HCT116 (cell line): ENCODE measurements around the gene CDC42SE2. TPM values are rescaled to one million over a fixed set of nuclear protein-coding genes. Genes with fewer than 3 reads are reported as not detected.

Experiments used
- ATAC-seq: fragments of 200-7000 bp; cut with Tn5 transposase; 2 replicates; pipeline ENCODE4 v1.9.1; 2020; ENCODE audit warnings: mild to moderate bottlenecking, moderate library complexity
- BruUV-seq: library from RNA; stranded (reverse); fragments of 400-500 nt; replicated peaks from 2 replicates; lab custom pipeline; 2021; lab: Mats Ljungman, UMichigan
- CTCF ChIA-PET: fragments of 300-600 bp; sonication (Branson Sonifier 250); formaldehyde crosslinking; loops from one replicate; lab custom pipeline; 2021; ENCODE audit warnings: antibody characterized with exemption; lab: Charles Lee
- POLR2A ChIA-PET: fragments of 300-600, 350-600 bp; sonication (Branson Sonifier 250); formaldehyde crosslinking; loops from one replicate; lab custom pipeline; 2021; ENCODE audit warnings: antibody characterized with exemption; lab: Charles Lee
- RAD21 ChIA-PET, 2 experiments: fragments of 300-600 bp; sonication (Branson Sonifier 250); formaldehyde crosslinking; loops; one replicate each; lab custom pipeline; 2023; ENCODE audit warnings: low total read pairs in 2 of 2; ENCODE audit not compliant: uncharacterized antibody in 2 of 2, unreplicated experiment in 2 of 2, low non-redundant PET in 1 of 2; lab: Charles Lee
- DNase-seq: peaks from one replicate; pipeline ENCODE4 v3.0.0-alpha.2; 2010; ENCODE audit warnings: low read depth, low spot score
- H2AFZ ChIP-seq: fragments of 200-600 bp; shearing (Covaris generic), sonication (generic); 2 replicates; pipeline ENCODE4 v1.6.1; 2017; ENCODE audit warnings: low read depth, mixed run types, mixed read lengths, antibody characterized with exemption, low read length; ENCODE audit not compliant: poor library complexity, severe bottlenecking
- H3K27ac ChIP-seq: 2 replicates; pipeline ENCODE4 v1.5.1; 2012; ENCODE audit warnings: low read depth, low read length
- H3K27me3 ChIP-seq: fragments of 200-600 bp; sonication (generic); 2 replicates; pipeline ENCODE4 v1.6.1; 2016; ENCODE audit warnings: mixed run types, low read length, mixed read lengths; ENCODE audit not compliant: insufficient read depth
- H3K36me3 ChIP-seq, 2 experiments: fragments of 200-500 bp in 1 of 2; fragments of 200-600 bp in 1 of 2; sonication (Bioruptor generic) in 1 of 2; sonication (generic) in 1 of 2; 2 replicates each; pipeline versions ENCODE4 v1.5.1 to v1.6.1; 2014 to 2016; ENCODE audit warnings: low read length in 2 of 2, inconsistent platforms in 1 of 2, mixed read lengths in 1 of 2, mixed run types in 1 of 2; ENCODE audit not compliant: insufficient read depth in 2 of 2, control insufficient read depth in 1 of 2
- H3K4me1 ChIP-seq, 2 experiments: fragments of 200-600 bp in 1 of 2; sonication (generic) in 1 of 2; 2 replicates each; pipeline versions ENCODE4 v1.5.1 to v1.6.1; 2012 to 2017; ENCODE audit warnings: low read length in 2 of 2, inconsistent platforms in 1 of 2, mild to moderate bottlenecking in 1 of 2, mixed read lengths in 1 of 2, mixed run types in 1 of 2, moderate library complexity in 1 of 2; ENCODE audit not compliant: insufficient read depth in 2 of 2, control insufficient read depth in 1 of 2
- H3K4me2 ChIP-seq: fragments of 200-600 bp; sonication (generic); 2 replicates; pipeline ENCODE4 v1.6.1; 2017; ENCODE audit warnings: mixed run types, low read length, mixed read lengths
- H3K4me3 ChIP-seq, 2 experiments: fragments of 200-600 bp in 1 of 2; sonication (generic) in 1 of 2; replicated peaks in 1 of 2; 2 replicates each; pipeline ENCODE4 v1.5.1; 2011 to 2016; ENCODE audit warnings: low read length in 2 of 2, control low read depth in 1 of 2, low read depth in 1 of 2, mild to moderate bottlenecking in 1 of 2, mixed read lengths in 1 of 2, mixed run types in 1 of 2
- H3K79me2 ChIP-seq: fragments of 200-600 bp; sonication (generic); 2 replicates; pipeline ENCODE4 v1.6.1; 2017; ENCODE audit warnings: mild to moderate bottlenecking, mixed run types, low read length, moderate library complexity, mixed read lengths; ENCODE audit not compliant: insufficient read depth
- H3K9ac ChIP-seq: fragments of 200-600 bp; sonication (generic); 2 replicates; pipeline ENCODE4 v1.6.1; 2016; ENCODE audit warnings: low read length, mixed read lengths
- H3K9me2 ChIP-seq: fragments of 200-600 bp; sonication (generic), shearing (Covaris generic); 2 replicates; pipeline ENCODE4 v1.6.1; 2017; ENCODE audit warnings: mixed run types, mild to moderate bottlenecking, moderate library complexity; ENCODE audit not compliant: insufficient read depth
- H3K9me3 ChIP-seq, 2 experiments: fragments of 200-500 bp in 1 of 2; fragments of 200-600 bp in 1 of 2; sonication (Bioruptor generic) in 1 of 2; sonication (generic) in 1 of 2; 2 replicates each; pipeline ENCODE4 v1.6.1; 2014 to 2017; ENCODE audit warnings: low read length in 2 of 2, mixed read lengths in 2 of 2, inconsistent platforms in 1 of 2, low read depth in 1 of 2, mild to moderate bottlenecking in 1 of 2, mixed run types in 1 of 2, moderate library complexity in 1 of 2; ENCODE audit not compliant: control insufficient read depth in 1 of 2, insufficient read depth in 1 of 2
- H4K20me1 ChIP-seq: fragments of 200-600 bp; sonication (generic), shearing (Covaris generic); 2 replicates; pipeline ENCODE4 v1.6.1; 2017; ENCODE audit warnings: mixed run types, mild to moderate bottlenecking, moderate library complexity; ENCODE audit not compliant: insufficient read depth
- CBX3 ChIP-seq: IDR thresholded peaks from 2 replicates; pipeline ENCODE4 v1.6.1; 2012; ENCODE audit warnings: low read depth
- ELF1 ChIP-seq: IDR thresholded peaks from 2 replicates; pipeline ENCODE4 v1.6.1; 2012; ENCODE audit warnings: low read depth, borderline replicate concordance
- EZH2 ChIP-seq: fragments of 200-600 bp; sonication (generic); IDR thresholded peaks from 2 replicates; pipeline ENCODE4 v1.6.1; 2017; ENCODE audit warnings: antibody characterized with exemption, mixed run types
- EZH2phosphoT487 ChIP-seq: fragments of 200-600 bp; IDR thresholded peaks from 2 replicates; pipeline ENCODE4 v1.6.1; 2018; ENCODE audit warnings: antibody characterized with exemption, borderline replicate concordance
- FOSL1 ChIP-seq: IDR thresholded peaks from 2 replicates; pipeline ENCODE4 v1.6.1; 2012; ENCODE audit warnings: low read depth
- MAX ChIP-seq: IDR thresholded peaks from 2 replicates; pipeline ENCODE4 v1.6.1; 2012
- POLR2A ChIP-seq: IDR thresholded peaks from 2 replicates; pipeline ENCODE4 v1.7.0; 2011; ENCODE audit warnings: borderline replicate concordance; ENCODE audit not compliant: insufficient read depth, insufficient read length; ENCODE audit errors: extremely low read depth
- POLR2AphosphoS5 ChIP-seq: IDR thresholded peaks from 2 replicates; pipeline ENCODE4 v1.6.1; 2011; ENCODE audit warnings: mild to moderate bottlenecking, low read depth, low read length, moderate library complexity
- REST ChIP-seq: IDR thresholded peaks from 2 replicates; pipeline ENCODE4 v1.6.1; 2012; ENCODE audit warnings: low read depth
- SIN3A ChIP-seq: IDR thresholded peaks from 2 replicates; pipeline ENCODE4 v1.6.1; 2012; ENCODE audit warnings: low read depth
- SP1 ChIP-seq: IDR thresholded peaks from 2 replicates; pipeline ENCODE4 v1.6.1; 2012; ENCODE audit warnings: low read depth
- TCF7L2 ChIP-seq: IDR thresholded peaks from 2 replicates; pipeline ENCODE4 v1.7.0; 2011; ENCODE audit warnings: borderline replicate concordance, inconsistent platforms; ENCODE audit not compliant: insufficient read depth, insufficient read length; ENCODE audit errors: extremely low read depth
- ZBTB33 ChIP-seq: IDR thresholded peaks from 2 replicates; pipeline ENCODE4 v1.6.1; 2011; ENCODE audit warnings: mild to moderate bottlenecking, low read length, moderate library complexity; ENCODE audit not compliant: insufficient replicate concordance; ENCODE audit errors: extremely low read depth
- ZNF274 ChIP-seq: fragments of 200-500 bp; sonication (Bioruptor generic); IDR thresholded peaks from 2 replicates; pipeline ENCODE4 v1.6.1; 2014; ENCODE audit warnings: mild to moderate bottlenecking, low read depth, low read length, inconsistent platforms
- intact Hi-C: fragments of 100-400 bp; cut with micrococcal nuclease; formaldehyde crosslinking; loops from 2 replicates; pipeline ENCODE4 v1.10.0; 2022
- total RNA-seq: library from RNA; stranded (reverse); gene quantifications from one replicate; pipeline ENCODE4 v1.2.1, GENCODE V29; 2021; ENCODE audit not compliant: unreplicated experiment

Gene CDC42SE2
- total RNA-seq, 1 experiment from 2014 or later, result 27.0 TPM

- BruUV-seq, result no TSS peak
- Histone ChIP-seq H3K79me2 (peaks cover 10% of the 10 kb centered on the region; the same call in 1 of the 2 replicates), H3K4me1 (peaks cover 2 to 9% of the 10 kb centered on the region in 2 experiments; a peak in 2 of 4 replicates), H2AFZ (no peak overlapping the region), H3K27me3 (no peaks in the 10 kb centered on the region), H3K4me2 (no peak overlapping the region), H3K9me2 (no peaks in the 10 kb centered on the region), H3K36me3 (peaks cover 2 to 4% of the 10 kb centered on the region in 2 experiments; a peak in 1 of 4 replicates), H3K27ac (no peak overlapping the region), H3K9ac (no peak overlapping the region), H4K20me1 (no peaks in the 10 kb centered on the region), H3K4me3 (no peak overlapping the region), H3K9me3 (no peaks in the 10 kb centered on the region)
- ATAC-seq (0 out of 2 replicates have a peak, but pooled peaks have one; percentile 3), DNase-seq (no peak)
- CTCF ChIA-PET, result interaction anchor here (0.6 to 1.2 kb wide), 7 partner anchors 123 to 510 kb away, joined by 3 to 6 read pairs (median 3); partner anchors contain the start of gene HINT1
- TF ChIP-seq ZBTB33, result no peak
- no peak for TF ChIP-seq TCF7L2
- TF ChIP-seq POLR2A, result no peak
- no peak for TF ChIP-seq ELF1
- TF ChIP-seq FOSL1, result no peak
- TF ChIP-seq EZH2phosphoT487, result no peak
- TF ChIP-seq REST, result no peak
- no peak for TF ChIP-seq SIN3A
- no peak for TF ChIP-seq EZH2
- no peak for TF ChIP-seq SP1
- TF ChIP-seq CBX3, result no peak
- no peak for TF ChIP-seq ZNF274
- no peak for TF ChIP-seq POLR2AphosphoS5
- TF ChIP-seq MAX, result no peak
- RAD21 ChIA-PET, result no interaction called here
- POLR2A ChIA-PET, result interaction anchor here (1.1 kb wide), 1 partner anchor 26 kb away, joined by 3 read pairs; no protein-coding TSS in a partner anchor
- intact Hi-C loops, result loop anchor here (1.0 to 10.0 kb wide), 4 partner anchors 117 to 1477 kb away; partner anchors contain the start of genes CDC42SE2, CHSY3 and HINT1
Observed at GRCh38 chr5:131381777-131382176, 117.9 kb downstream of the CDC42SE2 start.
